Chondrocyte (in vitro differentiated cells): ENCODE results near the gene SSUH2. TPM values are rescaled to one million over a fixed set of nuclear protein-coding genes. Genes with fewer than 3 reads are reported as not detected.

ENCODE experiments used
- DNase-seq: peaks from one replicate; pipeline ENCODE4 v3.0.0; 2021; ENCODE audit warnings: mixed read lengths, low spot score
- H3K27ac Mint-ChIP-seq: one replicate; pipeline ENCODE4 v1.8.0; 2021; ENCODE audit warnings: mild to moderate bottlenecking, moderate library complexity, mixed read lengths; ENCODE audit not compliant: unreplicated experiment
- H3K27me3 Mint-ChIP-seq: 2 replicates; pipeline ENCODE4 v1.8.0; 2021; ENCODE audit warnings: low read depth, mixed read lengths
- H3K36me3 Mint-ChIP-seq: 2 replicates; pipeline ENCODE4 v1.8.0; 2021; ENCODE audit warnings: low read depth, mixed read lengths
- H3K4me1 Mint-ChIP-seq: 2 replicates; pipeline ENCODE4 v1.8.0; 2021; ENCODE audit warnings: low read depth, mild to moderate bottlenecking, mixed read lengths
- H3K4me3 Mint-ChIP-seq: one replicate; pipeline ENCODE4 v1.8.0; 2021; ENCODE audit warnings: mild to moderate bottlenecking, moderate library complexity, mixed read lengths; ENCODE audit not compliant: unreplicated experiment
- H3K9me3 Mint-ChIP-seq: 2 replicates; pipeline ENCODE4 v1.8.0; 2021; ENCODE audit warnings: low read depth, mixed read lengths
- total RNA-seq: library from RNA; stranded (reverse); gene quantifications from 3 replicates; pipeline ENCODE4 v1.2.1, GENCODE V29; 2021
- TF ChIP-seq, protein P1 (sequence below): fragments of 200-600 bp; sonication (generic); IDR thresholded peaks from 2 replicates; pipeline ENCODE4 v1.5.0; 2021; ENCODE audit warnings: antibody characterized with exemption, mild to moderate bottlenecking, moderate library complexity

SSUH2 gene
- total RNA-seq, 1 donor from 2014 or later, result not detected

DNA sequence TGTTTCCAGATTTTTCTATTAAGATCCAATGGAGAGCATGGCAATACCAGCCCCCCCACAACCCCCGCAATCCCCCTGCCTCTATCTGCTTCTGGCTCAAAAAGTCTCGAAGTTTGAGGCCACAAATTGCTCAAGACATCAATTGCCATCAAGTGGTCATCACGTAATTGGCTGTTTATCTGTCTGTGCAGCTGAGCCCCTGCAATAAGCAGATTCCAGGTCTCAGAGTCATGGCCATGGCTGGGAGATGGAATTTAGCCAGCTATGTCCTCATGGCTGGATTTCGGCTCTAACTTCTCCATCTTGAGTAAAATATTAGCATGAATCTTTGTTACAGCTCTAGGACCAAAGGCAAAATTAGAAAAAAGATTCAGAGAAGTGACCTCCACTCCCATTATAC lies 22.7 kb downstream of the SSUH2 start:
- peaks cover 3% of the 10 kb centered on the region for H3K9me3 Mint-ChIP-seq
- DNase-seq, result no peak
- no peaks in the 10 kb centered on the region for H3K27me3 Mint-ChIP-seq
- H3K4me1 Mint-ChIP-seq, result peaks cover 36% of the 10 kb centered on the region
- no peaks in the 10 kb centered on the region for H3K36me3 Mint-ChIP-seq
- H3K4me3 Mint-ChIP-seq, result no peak overlapping the region
- H3K27ac Mint-ChIP-seq, result no peak overlapping the region
- TF ChIP-seq, protein P1, sequence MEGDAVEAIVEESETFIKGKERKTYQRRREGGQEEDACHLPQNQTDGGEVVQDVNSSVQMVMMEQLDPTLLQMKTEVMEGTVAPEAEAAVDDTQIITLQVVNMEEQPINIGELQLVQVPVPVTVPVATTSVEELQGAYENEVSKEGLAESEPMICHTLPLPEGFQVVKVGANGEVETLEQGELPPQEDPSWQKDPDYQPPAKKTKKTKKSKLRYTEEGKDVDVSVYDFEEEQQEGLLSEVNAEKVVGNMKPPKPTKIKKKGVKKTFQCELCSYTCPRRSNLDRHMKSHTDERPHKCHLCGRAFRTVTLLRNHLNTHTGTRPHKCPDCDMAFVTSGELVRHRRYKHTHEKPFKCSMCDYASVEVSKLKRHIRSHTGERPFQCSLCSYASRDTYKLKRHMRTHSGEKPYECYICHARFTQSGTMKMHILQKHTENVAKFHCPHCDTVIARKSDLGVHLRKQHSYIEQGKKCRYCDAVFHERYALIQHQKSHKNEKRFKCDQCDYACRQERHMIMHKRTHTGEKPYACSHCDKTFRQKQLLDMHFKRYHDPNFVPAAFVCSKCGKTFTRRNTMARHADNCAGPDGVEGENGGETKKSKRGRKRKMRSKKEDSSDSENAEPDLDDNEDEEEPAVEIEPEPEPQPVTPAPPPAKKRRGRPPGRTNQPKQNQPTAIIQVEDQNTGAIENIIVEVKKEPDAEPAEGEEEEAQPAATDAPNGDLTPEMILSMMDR, result no peak

DNA sequence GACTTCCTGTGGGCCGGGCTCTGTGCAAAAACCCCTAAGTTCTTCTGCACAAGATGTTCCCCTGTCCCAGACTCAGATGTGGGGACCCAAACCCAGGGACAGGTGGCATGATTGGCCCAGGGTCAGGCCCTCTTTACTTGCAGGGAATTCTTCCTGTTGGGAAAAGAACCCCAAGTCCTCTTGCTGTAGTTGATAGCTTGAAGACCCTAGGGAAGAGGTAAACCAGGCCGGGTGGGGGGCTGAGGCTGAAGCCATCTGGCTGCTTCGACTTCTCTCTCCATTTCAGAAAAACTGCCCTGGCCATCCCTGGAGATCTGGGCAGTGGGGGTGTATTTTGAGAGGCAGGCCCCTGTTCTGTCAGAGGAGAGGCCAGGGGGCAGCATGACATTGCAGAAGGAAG lies 23.5 kb downstream of the SSUH2 start:
- no peak overlapping the region for H3K27ac Mint-ChIP-seq
- peaks cover 3% of the 10 kb centered on the region for H3K9me3 Mint-ChIP-seq
- no peaks in the 10 kb centered on the region for H3K27me3 Mint-ChIP-seq
- TF ChIP-seq, protein P1, result no peak
- no peak overlapping the region for H3K4me3 Mint-ChIP-seq
- no peak for DNase-seq
- peaks cover 35% of the 10 kb centered on the region for H3K4me1 Mint-ChIP-seq
- no peaks in the 10 kb centered on the region for H3K36me3 Mint-ChIP-seq

GRCh38 chr3:8619548-8619947 lies 25.1 kb downstream of the SSUH2 start:
- H3K36me3 Mint-ChIP-seq, result no peaks in the 10 kb centered on the region
- TF ChIP-seq, protein P1, result no peak
- H3K4me3 Mint-ChIP-seq, result no peak overlapping the region
- no peak overlapping the region for H3K27ac Mint-ChIP-seq
- peaks cover 27% of the 10 kb centered on the region for H3K4me1 Mint-ChIP-seq
- no peaks in the 10 kb centered on the region for H3K27me3 Mint-ChIP-seq
- no peak for DNase-seq
- H3K9me3 Mint-ChIP-seq, result peaks cover 3% of the 10 kb centered on the region

DNA sequence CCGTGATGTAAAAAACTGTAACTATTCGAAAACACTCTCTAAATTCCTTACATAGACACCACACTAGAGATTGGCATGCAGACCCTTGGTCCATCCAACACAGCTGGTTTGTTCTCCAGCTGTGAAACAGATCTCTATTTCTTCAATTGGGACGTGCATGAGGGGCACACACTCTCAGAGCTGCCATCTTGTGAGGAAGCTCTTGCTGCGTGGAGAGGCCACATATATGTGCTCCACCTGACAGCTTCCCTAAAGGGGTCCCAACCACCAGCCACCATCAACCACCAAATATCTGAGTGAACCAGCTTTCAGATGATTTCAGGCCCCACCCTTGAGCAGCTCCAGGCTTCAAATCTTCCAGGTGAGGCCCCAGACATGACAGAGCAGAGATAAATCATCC lies 25.6 kb downstream of the SSUH2 start:
- Mint-ChIP-seq H3K36me3 (no peaks in the 10 kb centered on the region), H3K27me3 (no peaks in the 10 kb centered on the region), H3K4me1 (peaks cover 27% of the 10 kb centered on the region), H3K9me3 (peaks cover 3% of the 10 kb centered on the region), H3K4me3 (no peak overlapping the region), H3K27ac (no peak overlapping the region)
- DNase-seq, result no peak
- TF ChIP-seq, protein P1, result no peak

GRCh38 chr3:8617921-8618320 lies 26.7 kb downstream of the SSUH2 start:
- no peaks in the 10 kb centered on the region for H3K27me3 Mint-ChIP-seq
- no peak for DNase-seq
- no peaks in the 10 kb centered on the region for H3K36me3 Mint-ChIP-seq
- TF ChIP-seq, protein P1, result no peak
- peaks cover 3% of the 10 kb centered on the region for H3K9me3 Mint-ChIP-seq
- H3K4me3 Mint-ChIP-seq, result no peak overlapping the region
- H3K4me1 Mint-ChIP-seq, result peaks cover 22% of the 10 kb centered on the region
- H3K27ac Mint-ChIP-seq, result no peak overlapping the region
